GM23248 (cell line): ENCODE measurements around the gene ARL6IP1.
"Not testable (repeated sequence)": the region's sequence is repeated elsewhere in the genome, so short reads cannot be mapped to it uniquely, and the experiment has no call there.

Source experiments
- EZH2 ChIP-seq: fragments of 200-600 bp; sonication (generic); IDR thresholded peaks from 2 replicates; pipeline ENCODE4 v1.6.1; 2018; ENCODE audit warnings: antibody characterized with exemption, mild to moderate bottlenecking; ENCODE audit not compliant: insufficient read depth, poor library complexity, severe bottlenecking
- EZH2phosphoT487 ChIP-seq: fragments of 200-600 bp; sonication (generic); IDR thresholded peaks from 2 replicates; pipeline ENCODE4 v1.6.1; 2018; ENCODE audit warnings: antibody characterized with exemption, moderate library complexity, mild to moderate bottlenecking, low read depth; ENCODE audit not compliant: insufficient read depth

GRCh38 chr16:18780460-18781026, 20.8 kb downstream of the ARL6IP1 start:
- TF ChIP-seq EZH2, EZH2phosphoT487: not testable (repeated sequence)
